MCF 10A (cell line): ENCODE results near the gene FYCO1. TPM values are rescaled to one million over a fixed set of nuclear protein-coding genes. Genes with fewer than 3 reads are reported as not detected.

Source experiments
- BruUV-seq: library from RNA; stranded (reverse); fragments of 400-500 nt; replicated peaks from 2 replicates; lab custom pipeline; 2021; lab: Mats Ljungman, UMichigan
- CTCF ChIA-PET: fragments of 300-600 bp; sonication (Branson Sonifier 250); formaldehyde crosslinking; extraction: SDS; loops from one replicate; lab custom pipeline; 2021; ENCODE audit warnings: antibody characterized with exemption, inconsistent platforms; lab: Yijun Ruan, JAX
- POLR2A ChIA-PET: fragments of 300-600, 350-650 bp; sonication (Branson Sonifier 250); formaldehyde crosslinking; extraction: SDS; loops from one replicate; lab custom pipeline; 2020; ENCODE audit warnings: antibody characterized with exemption, inconsistent platforms; lab: Yijun Ruan, JAX
- DNase-seq: peaks from one replicate; pipeline ENCODE4 v3.0.0-alpha.2; 2018; ENCODE audit not compliant: unreplicated experiment
- H3K27ac Mint-ChIP-seq: one replicate; pipeline ENCODE4 v1.8.0; 2022; ENCODE audit warnings: mild to moderate bottlenecking, low read depth, mixed read lengths; ENCODE audit not compliant: unreplicated experiment
- H3K27me3 Mint-ChIP-seq: one replicate; pipeline ENCODE4 v1.8.0; 2022; ENCODE audit warnings: mixed read lengths; ENCODE audit not compliant: insufficient read depth, unreplicated experiment
- H3K36me3 Mint-ChIP-seq: one replicate; pipeline ENCODE4 v1.8.0; 2022; ENCODE audit warnings: mild to moderate bottlenecking, moderate library complexity, mixed read lengths; ENCODE audit not compliant: insufficient read depth, unreplicated experiment
- H3K4me1 Mint-ChIP-seq: one replicate; pipeline ENCODE4 v1.8.0; 2022; ENCODE audit warnings: mixed read lengths; ENCODE audit not compliant: insufficient read depth, unreplicated experiment
- H3K4me3 Mint-ChIP-seq: one replicate; pipeline ENCODE4 v1.8.0; 2022; ENCODE audit warnings: mild to moderate bottlenecking, moderate library complexity, mixed read lengths; ENCODE audit not compliant: unreplicated experiment
- H3K9me3 Mint-ChIP-seq: one replicate; pipeline ENCODE4 v1.8.0; 2022; ENCODE audit warnings: mixed read lengths; ENCODE audit not compliant: unreplicated experiment
- intact Hi-C: fragments of 100-400 bp; cut with micrococcal nuclease; formaldehyde crosslinking; loops from 2 replicates; pipeline ENCODE4 v1.14.1; 2022
- total RNA-seq: library from RNA; stranded (reverse); gene quantifications from 2 replicates; pipeline ENCODE4 v1.2.3, GENCODE V29; 2022
- TF ChIP-seq, protein P1 (sequence below): fragments of 200-600 bp; IDR thresholded peaks from one replicate; pipeline ENCODE4 v1.8.0; 2022; ENCODE audit warnings: antibody characterized with exemption, mild to moderate bottlenecking; ENCODE audit not compliant: unreplicated experiment

The FYCO1 gene
- total RNA-seq, 1 experiment from 2014 or later = 18.4 TPM

DNA sequence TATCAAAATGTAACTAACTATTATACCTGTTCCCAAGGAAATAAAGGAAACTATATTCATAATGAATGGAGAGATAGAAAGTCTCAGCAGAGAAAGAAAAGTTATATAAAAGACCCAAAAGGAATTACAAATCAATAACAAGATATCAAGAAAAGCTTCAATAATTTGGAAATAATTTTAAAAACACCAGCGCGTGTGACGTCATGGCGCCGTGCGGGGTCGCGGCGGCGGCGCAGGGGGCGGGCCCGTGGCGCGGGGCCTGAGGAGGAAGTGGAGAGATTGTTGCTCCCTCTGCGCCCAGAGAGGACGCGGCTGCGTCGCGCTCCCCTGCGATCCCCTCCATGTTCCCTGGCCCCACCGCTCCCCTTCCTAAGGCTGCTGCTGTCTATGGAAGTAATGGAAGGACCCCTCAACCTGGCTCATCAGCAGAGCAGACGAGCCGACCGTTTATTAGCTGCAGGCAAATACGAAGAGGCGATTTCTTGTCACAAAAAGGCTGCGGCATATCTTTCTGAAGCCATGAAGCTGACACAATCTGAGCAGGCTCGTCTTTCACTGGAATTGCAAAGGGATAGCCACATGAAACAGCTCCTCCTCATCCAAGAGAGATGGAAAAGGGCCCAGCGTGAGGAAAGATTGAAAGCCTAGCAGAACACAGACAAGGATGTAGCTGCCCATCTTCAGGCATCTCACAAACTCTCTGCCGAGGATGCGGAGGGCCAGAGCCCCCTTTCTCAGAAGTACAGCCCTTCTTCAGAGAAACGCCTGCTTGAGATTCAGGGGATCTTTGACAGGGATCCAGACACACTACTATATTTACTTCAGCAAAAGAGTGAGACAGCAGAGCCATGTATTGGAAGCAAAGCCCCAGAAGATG lies 27.5 kb upstream of the FYCO1 start:
- BruUV-seq = no TSS peak
- Mint-ChIP-seq H3K27me3 (no peaks in the 10 kb centered on the region), H3K4me1 (no peaks in the 10 kb centered on the region), H3K27ac (no peak overlapping the region), H3K4me3 (no peak overlapping the region), H3K36me3 (no peaks in the 10 kb centered on the region), H3K9me3 (peaks cover 12% of the 10 kb centered on the region)
- POLR2A ChIA-PET = interaction anchor here (0.6 to 1.2 kb wide), 3 partner anchors 14 to 29 kb away, joined by 3 to 5 read pairs (median 5); no protein-coding TSS in a partner anchor
- CTCF ChIA-PET = no interaction called here
- TF ChIP-seq, protein P1, sequence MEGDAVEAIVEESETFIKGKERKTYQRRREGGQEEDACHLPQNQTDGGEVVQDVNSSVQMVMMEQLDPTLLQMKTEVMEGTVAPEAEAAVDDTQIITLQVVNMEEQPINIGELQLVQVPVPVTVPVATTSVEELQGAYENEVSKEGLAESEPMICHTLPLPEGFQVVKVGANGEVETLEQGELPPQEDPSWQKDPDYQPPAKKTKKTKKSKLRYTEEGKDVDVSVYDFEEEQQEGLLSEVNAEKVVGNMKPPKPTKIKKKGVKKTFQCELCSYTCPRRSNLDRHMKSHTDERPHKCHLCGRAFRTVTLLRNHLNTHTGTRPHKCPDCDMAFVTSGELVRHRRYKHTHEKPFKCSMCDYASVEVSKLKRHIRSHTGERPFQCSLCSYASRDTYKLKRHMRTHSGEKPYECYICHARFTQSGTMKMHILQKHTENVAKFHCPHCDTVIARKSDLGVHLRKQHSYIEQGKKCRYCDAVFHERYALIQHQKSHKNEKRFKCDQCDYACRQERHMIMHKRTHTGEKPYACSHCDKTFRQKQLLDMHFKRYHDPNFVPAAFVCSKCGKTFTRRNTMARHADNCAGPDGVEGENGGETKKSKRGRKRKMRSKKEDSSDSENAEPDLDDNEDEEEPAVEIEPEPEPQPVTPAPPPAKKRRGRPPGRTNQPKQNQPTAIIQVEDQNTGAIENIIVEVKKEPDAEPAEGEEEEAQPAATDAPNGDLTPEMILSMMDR = no peak
- DNase-seq = no peak
- intact Hi-C loops = no loop called here

DNA sequence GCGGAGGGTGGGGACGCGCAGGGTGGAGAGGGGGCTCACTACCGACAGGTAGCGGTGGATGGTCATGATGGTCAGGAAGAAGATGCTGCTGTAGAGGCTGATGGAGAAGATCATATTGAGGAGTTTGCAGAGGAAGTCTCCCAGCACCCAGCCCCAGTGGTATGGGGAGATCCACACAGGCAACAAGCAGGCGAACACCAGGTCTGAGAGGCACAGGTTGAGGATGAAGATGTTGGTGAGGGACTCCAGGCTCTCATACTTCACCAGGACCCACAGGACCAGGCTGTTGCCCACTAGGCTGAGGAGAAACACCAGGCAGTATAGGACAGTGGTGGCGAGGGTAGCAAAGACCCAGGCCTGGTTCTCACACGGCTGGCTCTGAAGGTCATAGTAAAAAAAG lies 25.9 kb upstream of the FYCO1 start:
- H3K36me3 Mint-ChIP-seq = no peaks in the 10 kb centered on the region
- CTCF ChIA-PET = no interaction called here
- DNase-seq = no peak
- H3K4me3 Mint-ChIP-seq = no peak overlapping the region
- POLR2A ChIA-PET = no interaction called here
- H3K4me1 Mint-ChIP-seq = no peaks in the 10 kb centered on the region
- H3K27me3 Mint-ChIP-seq = no peaks in the 10 kb centered on the region
- BruUV-seq = no TSS peak
- intact Hi-C loops = no loop called here
- no peak overlapping the region for H3K27ac Mint-ChIP-seq
- no peaks in the 10 kb centered on the region for H3K9me3 Mint-ChIP-seq
- TF ChIP-seq, protein P1 = no peak

DNA sequence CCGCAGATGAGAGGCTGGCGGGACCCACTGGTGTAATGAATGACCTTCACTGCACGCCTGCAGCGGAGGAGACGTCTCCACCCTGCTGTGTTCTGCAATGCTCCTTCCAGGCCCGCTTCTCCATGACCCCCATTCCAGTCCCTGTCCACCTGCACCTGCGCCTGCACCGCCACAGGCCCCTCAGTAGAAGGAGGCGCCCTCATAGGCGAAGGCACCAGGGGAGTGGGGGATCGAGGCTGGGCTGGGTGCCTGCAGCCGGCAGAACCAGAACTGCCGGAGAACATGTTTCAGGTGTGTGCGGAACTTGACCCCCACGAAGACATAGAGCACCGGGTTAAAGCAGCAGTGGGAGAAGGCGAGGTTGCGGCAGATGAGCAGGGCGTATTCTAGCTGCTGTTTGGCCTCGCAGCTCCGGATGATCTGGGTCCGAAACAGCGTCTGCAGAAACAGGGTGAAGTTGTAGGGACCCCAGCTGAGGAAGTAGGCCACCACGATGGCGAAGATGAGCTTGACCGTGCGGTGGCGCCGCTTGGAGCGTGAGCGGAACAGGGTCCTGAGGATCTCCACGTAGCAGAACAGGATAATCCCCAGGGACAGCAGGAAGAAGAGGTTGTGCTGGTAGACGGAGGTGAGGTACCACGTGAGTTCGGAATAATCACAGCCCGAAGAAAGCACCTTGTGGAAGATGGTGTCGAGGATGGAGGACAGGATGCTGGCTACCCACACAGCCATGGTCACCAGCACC lies 25.3 kb upstream of the FYCO1 start:
- H3K9me3 Mint-ChIP-seq = no peaks in the 10 kb centered on the region
- H3K4me3 Mint-ChIP-seq = no peak overlapping the region
- TF ChIP-seq, protein P1 = no peak
- CTCF ChIA-PET = interaction anchor here (0.9 kb wide), 1 partner anchor 83 kb away, joined by 3 read pairs; no protein-coding TSS in a partner anchor
- intact Hi-C loops = no loop called here
- no peaks in the 10 kb centered on the region for H3K27me3 Mint-ChIP-seq
- H3K36me3 Mint-ChIP-seq = no peaks in the 10 kb centered on the region
- POLR2A ChIA-PET = no interaction called here
- BruUV-seq = no TSS peak
- no peak for DNase-seq
- H3K27ac Mint-ChIP-seq = no peak overlapping the region
- no peaks in the 10 kb centered on the region for H3K4me1 Mint-ChIP-seq

DNA sequence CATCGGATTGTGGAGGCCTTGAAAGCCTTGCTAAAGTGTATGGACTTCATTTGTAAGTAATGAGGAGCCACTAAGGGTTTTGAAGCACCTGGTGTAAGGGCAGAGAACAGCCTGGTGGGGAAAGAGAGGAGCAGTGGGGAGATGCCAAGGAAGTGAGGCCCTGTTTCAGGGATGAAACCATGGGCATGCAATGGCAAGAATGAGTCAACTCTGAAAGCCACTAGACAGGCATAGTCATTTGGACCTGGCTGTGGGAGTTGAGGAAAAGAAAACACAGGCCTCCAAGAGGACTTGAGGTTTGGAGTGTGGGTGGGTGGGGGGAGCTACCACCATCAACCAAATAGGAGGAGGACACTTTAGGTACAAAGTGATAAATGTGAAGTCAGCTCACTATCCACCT lies 24.1 kb upstream of the FYCO1 start:
- no peak overlapping the region for H3K27ac Mint-ChIP-seq
- CTCF ChIA-PET = interaction anchor here (0.6 to 0.9 kb wide), 2 partner anchors 81 to 151 kb away, joined by 3 read pairs; no protein-coding TSS in a partner anchor
- POLR2A ChIA-PET = no interaction called here

More for the DNA sequence above, 24.1 kb upstream of the FYCO1 start:
- intact Hi-C loops = no loop called here
- Mint-ChIP-seq H3K27me3 (no peaks in the 10 kb centered on the region), H3K4me1 (no peaks in the 10 kb centered on the region), H3K4me3 (no peak overlapping the region), H3K36me3 (no peaks in the 10 kb centered on the region), H3K9me3 (no peaks in the 10 kb centered on the region)
- TF ChIP-seq, protein P1 = no peak
- DNase-seq = no peak
- BruUV-seq = no TSS peak
